HG03175 (cell line): ENCODE measurements around the gene NANOS2.

Source experiments
- ATAC-seq: cut with Tn5 transposase; IDR thresholded peaks from one replicate; pipeline ENCODE4 v1.9.1; 2021; ENCODE audit warnings: mild to moderate bottlenecking, moderate library complexity; ENCODE audit not compliant: unreplicated experiment

NANOS2 gene

GRCh38 chr19:45913874-45914830 is at the start of gene NANOS2:
Gene NANOS2 (minus strand): TSS chr19:45914778. CDS start chr19:45914693, 85 bp downstream.
- no peak for ATAC-seq

GRCh38 chr19:45962021-45962420 is 47.4 kb upstream of the NANOS2 start:
- no peak for ATAC-seq

GRCh38 chr19:45960595-45961235 is 46.1 kb upstream of the NANOS2 start:
- no peak for ATAC-seq

- ATAC-seq = no peak
These were observed 45.0 kb upstream of the NANOS2 start for GRCh38 chr19:45959517-45960025.

- no peak for ATAC-seq
These were observed 44.4 kb upstream of the NANOS2 start for GRCh38 chr19:45958769-45959516.

- ATAC-seq = no peak
These were observed 43.7 kb upstream of the NANOS2 start for GRCh38 chr19:45958320-45958719.

GRCh38 chr19:45955905-45956608 is 41.5 kb upstream of the NANOS2 start:
- no peak for ATAC-seq

GRCh38 chr19:45954156-45954555 is 39.6 kb upstream of the NANOS2 start:
- ATAC-seq = no peak

- ATAC-seq = no peak
These were observed 39.1 kb upstream of the NANOS2 start for GRCh38 chr19:45953676-45954075.

- ATAC-seq = no peak
These were observed 38.3 kb upstream of the NANOS2 start for GRCh38 chr19:45952686-45953505.

- no peak for ATAC-seq
These were observed 37.7 kb upstream of the NANOS2 start for GRCh38 chr19:45952341-45952685.

GRCh38 chr19:45947926-45948325 is 33.3 kb upstream of the NANOS2 start:
- ATAC-seq = no peak

GRCh38 chr19:45940515-45940805 is 25.9 kb upstream of the NANOS2 start:
- ATAC-seq = no peak

- ATAC-seq = no peak
These were observed 25.4 kb upstream of the NANOS2 start for GRCh38 chr19:45939792-45940514.

- ATAC-seq = no peak
These were observed 24.2 kb upstream of the NANOS2 start for GRCh38 chr19:45938733-45939319.

- ATAC-seq = no peak
These were observed 20.7 kb upstream of the NANOS2 start for GRCh38 chr19:45935267-45935666.

GRCh38 chr19:45934551-45935230 is 20.1 kb upstream of the NANOS2 start:
- ATAC-seq = no peak

GRCh38 chr19:45933759-45934158 is 19.2 kb upstream of the NANOS2 start:
- no peak for ATAC-seq
